DOHH2 (cell line): ENCODE measurements around the gene KIF26B.

Experiments
- CTCF ChIP-seq: fragments of 200-600 bp; sonication (generic); IDR thresholded peaks from one replicate; pipeline ENCODE4 v1.5.1; 2014; ENCODE audit warnings: antibody characterized with exemption, mild to moderate bottlenecking, low read depth, low read length; ENCODE audit not compliant: poor library complexity, severe bottlenecking
- EZH2phosphoT487 ChIP-seq: fragments of 200-600 bp; sonication (generic); IDR thresholded peaks from 2 replicates; pipeline ENCODE4 v1.6.1; 2017; ENCODE audit warnings: borderline replicate concordance, mild to moderate bottlenecking, antibody characterized with exemption, low read length, moderate library complexity, mixed read lengths

- no peak for TF ChIP-seq CTCF
- no peak for TF ChIP-seq EZH2phosphoT487
These were observed 224.0 kb downstream of the KIF26B start for GRCh38 chr1:245378745-245379144.
